ENCODE results near the gene CD247.
A peak's percentile ranks its signal among the peaks of the same experiment; 100 is the strongest.

CD247 gene

GRCh38 chr1:167469280-167469965 is 48.9 kb downstream of the CD247 start:
- H3K36me3 Mint-ChIP-seq: peaks cover 4% of the 10 kb centered on the region
- H3K4me3 Mint-ChIP-seq: peak overlapping the region; percentile 54
- no peaks in the 10 kb centered on the region for H3K27me3 Mint-ChIP-seq
- peaks cover 97% of the 10 kb centered on the region for H3K4me1 Mint-ChIP-seq
- peak overlapping the region; percentile 95 for H3K27ac Mint-ChIP-seq
- no peaks in the 10 kb centered on the region for H3K9me3 Mint-ChIP-seq

GRCh38 chr1:167467752-167468151 is 50.6 kb downstream of the CD247 start:
- peak overlapping the region; percentile 52 for H3K4me3 Mint-ChIP-seq
- H3K27me3 Mint-ChIP-seq: no peaks in the 10 kb centered on the region
- H3K4me1 Mint-ChIP-seq: peaks cover 97% of the 10 kb centered on the region
- peaks cover 4% of the 10 kb centered on the region for H3K36me3 Mint-ChIP-seq
- no peaks in the 10 kb centered on the region for H3K9me3 Mint-ChIP-seq
- H3K27ac Mint-ChIP-seq: peak overlapping the region; percentile 95

GRCh38 chr1:167467126-167467710 is 51.1 kb downstream of the CD247 start:
- H3K4me3 Mint-ChIP-seq: peak overlapping the region; percentile 52
- H3K4me1 Mint-ChIP-seq: peaks cover 95% of the 10 kb centered on the region
- peak overlapping the region; percentile 94 for H3K27ac Mint-ChIP-seq

GRCh38 chr1:167465743-167466142 is 52.6 kb downstream of the CD247 start:
- H3K27ac Mint-ChIP-seq: peak overlapping the region; percentile 87
- no peaks in the 10 kb centered on the region for H3K27me3 Mint-ChIP-seq
- H3K9me3 Mint-ChIP-seq: no peaks in the 10 kb centered on the region
- peaks cover 93% of the 10 kb centered on the region for H3K4me1 Mint-ChIP-seq
- peak overlapping the region; percentile 85 for H3K4me3 Mint-ChIP-seq
- H3K36me3 Mint-ChIP-seq: peaks cover 5% of the 10 kb centered on the region

More at GRCh38 chr1:167467126-167467710, 51.1 kb downstream of the CD247 start:
- Mint-ChIP-seq H3K9me3 (no peaks in the 10 kb centered on the region), H3K27me3 (no peaks in the 10 kb centered on the region), H3K36me3 (peaks cover 5% of the 10 kb centered on the region)

GRCh38 chr1:167465018-167465417 is 53.3 kb downstream of the CD247 start:
- Mint-ChIP-seq H3K27me3 (no peaks in the 10 kb centered on the region), H3K36me3 (peaks cover 5% of the 10 kb centered on the region), H3K9me3 (no peaks in the 10 kb centered on the region), H3K27ac (peak overlapping the region; percentile 98), H3K4me1 (peaks cover 95% of the 10 kb centered on the region), H3K4me3 (peak overlapping the region; percentile 85)

GRCh38 chr1:167463875-167464575 is 54.3 kb downstream of the CD247 start:
- no peaks in the 10 kb centered on the region for H3K27me3 Mint-ChIP-seq
- H3K36me3 Mint-ChIP-seq: peaks cover 5% of the 10 kb centered on the region
- H3K9me3 Mint-ChIP-seq: no peaks in the 10 kb centered on the region
- H3K27ac Mint-ChIP-seq: peak overlapping the region; percentile 98
- H3K4me3 Mint-ChIP-seq: peak overlapping the region; percentile 85
- peaks cover 92% of the 10 kb centered on the region for H3K4me1 Mint-ChIP-seq

GRCh38 chr1:167463080-167463479 is 55.2 kb downstream of the CD247 start:
- Mint-ChIP-seq H3K4me3 (peak overlapping the region; percentile 23), H3K9me3 (no peaks in the 10 kb centered on the region), H3K4me1 (peaks cover 89% of the 10 kb centered on the region), H3K27me3 (no peaks in the 10 kb centered on the region), H3K36me3 (peaks cover 5% of the 10 kb centered on the region), H3K27ac (peak overlapping the region; percentile 98)

- Mint-ChIP-seq H3K4me3 (no peak overlapping the region), H3K36me3 (peaks cover 5% of the 10 kb centered on the region), H3K27ac (peak overlapping the region; percentile 98), H3K4me1 (peaks cover 89% of the 10 kb centered on the region), H3K27me3 (no peaks in the 10 kb centered on the region), H3K9me3 (no peaks in the 10 kb centered on the region)
These were observed 56.0 kb downstream of the CD247 start for GRCh38 chr1:167462341-167462740.

GRCh38 chr1:167460836-167461235 is 57.5 kb downstream of the CD247 start:
- H3K4me1 Mint-ChIP-seq: peaks cover 90% of the 10 kb centered on the region
- H3K4me3 Mint-ChIP-seq: peak overlapping the region; percentile 68
- no peaks in the 10 kb centered on the region for H3K9me3 Mint-ChIP-seq
- peak overlapping the region; percentile 98 for H3K27ac Mint-ChIP-seq
- no peaks in the 10 kb centered on the region for H3K27me3 Mint-ChIP-seq
- peaks cover 5% of the 10 kb centered on the region for H3K36me3 Mint-ChIP-seq

GRCh38 chr1:167457936-167458584 is 60.3 kb downstream of the CD247 start:
- no peaks in the 10 kb centered on the region for H3K9me3 Mint-ChIP-seq
- H3K4me3 Mint-ChIP-seq: peak overlapping the region; percentile 23
- peaks cover 68% of the 10 kb centered on the region for H3K4me1 Mint-ChIP-seq
- no peaks in the 10 kb centered on the region for H3K27me3 Mint-ChIP-seq
- peaks cover 2% of the 10 kb centered on the region for H3K36me3 Mint-ChIP-seq
- peak overlapping the region; percentile 76 for H3K27ac Mint-ChIP-seq

GRCh38 chr1:167456926-167457325 is 61.4 kb downstream of the CD247 start:
- peaks cover 71% of the 10 kb centered on the region for H3K4me1 Mint-ChIP-seq
- H3K9me3 Mint-ChIP-seq: no peaks in the 10 kb centered on the region
- peak overlapping the region; percentile 79 for H3K4me3 Mint-ChIP-seq
- peak overlapping the region; percentile 89 for H3K27ac Mint-ChIP-seq
- no peaks in the 10 kb centered on the region for H3K36me3 Mint-ChIP-seq
- H3K27me3 Mint-ChIP-seq: no peaks in the 10 kb centered on the region

GRCh38 chr1:167456524-167456923 is 61.8 kb downstream of the CD247 start:
- Mint-ChIP-seq H3K27ac (peak overlapping the region; percentile 89), H3K4me1 (peaks cover 69% of the 10 kb centered on the region), H3K9me3 (no peaks in the 10 kb centered on the region), H3K27me3 (no peaks in the 10 kb centered on the region), H3K36me3 (no peaks in the 10 kb centered on the region), H3K4me3 (peak overlapping the region; percentile 79)

GRCh38 chr1:167455786-167456446 is 62.4 kb downstream of the CD247 start:
- Mint-ChIP-seq H3K9me3 (no peaks in the 10 kb centered on the region), H3K4me1 (peaks cover 69% of the 10 kb centered on the region), H3K36me3 (no peaks in the 10 kb centered on the region), H3K27me3 (no peaks in the 10 kb centered on the region), H3K4me3 (peak overlapping the region; percentile 79), H3K27ac (peak overlapping the region; percentile 89)

GRCh38 chr1:167454894-167455785 is 63.2 kb downstream of the CD247 start:
- Mint-ChIP-seq H3K27me3 (no peaks in the 10 kb centered on the region), H3K4me3 (peak overlapping the region; percentile 79), H3K27ac (peak overlapping the region; percentile 80), H3K4me1 (peaks cover 69% of the 10 kb centered on the region), H3K36me3 (no peaks in the 10 kb centered on the region), H3K9me3 (no peaks in the 10 kb centered on the region)
